Mucosa of descending colon (tissue), 3 donors: Measurements from ENCODE around the gene PIP4K2A. TPM values are rescaled to one million over a fixed set of nuclear protein-coding genes. Genes with fewer than 3 reads are reported as not detected.

Experiments used
- ATAC-seq: fragments of 200-7000 bp; cut with Tn5 transposase; one replicate; pipeline ENCODE4 v1.9.1; 2020; ENCODE audit warnings: mild to moderate bottlenecking, moderate library complexity
- DNase-seq, 3 donors: peaks; one replicate each; pipeline ENCODE4 v3.0.0-alpha.2; 2020
- H3K36me3 ChIP-seq: fragments of 200-600 bp; one replicate; pipeline ENCODE4 v1.8.0; 2021; ENCODE audit warnings: low read depth, mild to moderate bottlenecking
- H3K4me1 ChIP-seq: fragments of 200-600 bp; one replicate; pipeline ENCODE4 v1.8.0; 2021; ENCODE audit warnings: low read depth, mild to moderate bottlenecking
- H3K4me3 ChIP-seq: fragments of 200-600 bp; one replicate; pipeline ENCODE4 v1.8.0; 2021; ENCODE audit warnings: mild to moderate bottlenecking
- H3K9me3 ChIP-seq: fragments of 200-600 bp; one replicate; pipeline ENCODE4 v1.8.0; 2021; ENCODE audit warnings: mild to moderate bottlenecking
- CTCF ChIP-seq: fragments of 200-600 bp; IDR thresholded peaks from one replicate; pipeline ENCODE4 v1.8.0; 2022; ENCODE audit warnings: antibody characterized with exemption, mild to moderate bottlenecking
- intact Hi-C, 2 donors: fragments of 100-400 bp; cut with DNase I in 1 of 2; cut with micrococcal nuclease in 1 of 2; formaldehyde crosslinking; loops; one replicate each; pipeline versions ENCODE4 v1.11.0 to v1.11.1; 2022; cut with DNase I, micrococcal nuclease
- total RNA-seq, 3 donors: library from RNA; stranded (reverse); fragmentation: NEBNext Ultra II Directional in 2 of 3; extraction: Animal tissue kit (Norgen Biotek cat#: 25700) in 2 of 3; gene quantifications; one replicate each; pipeline versions ENCODE4 v1.2.1 to v1.2.4, GENCODE V29; 2021 to 2023
- donor health status: DM: no; HTN: no; CAD: no; lungs with moderate emphysema.
- donor health status: DM: no; HTN: no; CAD: no.
- donor health status: DM: no; HTN: yes; CAD: no.

PIP4K2A gene
- total RNA-seq, 3 donors from 2014 or later, result 17.2 to 29.4 (median 21.2) TPM

DNA sequence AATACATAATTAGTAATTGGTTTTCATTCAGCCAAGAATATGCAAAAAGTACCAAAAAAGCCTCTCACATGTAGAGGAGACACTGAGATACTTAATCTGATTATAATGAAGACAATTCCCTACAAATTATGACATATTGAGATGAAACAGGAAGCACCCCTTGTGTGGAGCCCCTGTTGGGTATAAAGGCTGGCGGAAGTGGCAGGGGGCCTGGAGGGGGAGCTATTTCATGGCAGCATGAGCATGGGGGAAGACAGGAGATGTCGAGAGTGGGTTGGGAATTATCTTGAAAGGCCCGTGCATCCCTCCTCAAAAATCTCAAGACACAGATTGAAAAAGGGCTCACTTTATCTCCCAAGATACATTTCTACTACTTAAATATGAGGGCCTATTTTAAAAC lies 96.9 kb downstream of the PIP4K2A start:
- intact Hi-C loops, result no loop called here
- Histone ChIP-seq H3K4me1 (peaks cover 13% of the 10 kb centered on the region), H3K36me3 (no peaks in the 10 kb centered on the region), H3K9me3 (no peaks in the 10 kb centered on the region), H3K4me3 (no peak overlapping the region)
- DNase-seq (no peak), ATAC-seq (no peak)
- TF ChIP-seq CTCF, result no peak

DNA sequence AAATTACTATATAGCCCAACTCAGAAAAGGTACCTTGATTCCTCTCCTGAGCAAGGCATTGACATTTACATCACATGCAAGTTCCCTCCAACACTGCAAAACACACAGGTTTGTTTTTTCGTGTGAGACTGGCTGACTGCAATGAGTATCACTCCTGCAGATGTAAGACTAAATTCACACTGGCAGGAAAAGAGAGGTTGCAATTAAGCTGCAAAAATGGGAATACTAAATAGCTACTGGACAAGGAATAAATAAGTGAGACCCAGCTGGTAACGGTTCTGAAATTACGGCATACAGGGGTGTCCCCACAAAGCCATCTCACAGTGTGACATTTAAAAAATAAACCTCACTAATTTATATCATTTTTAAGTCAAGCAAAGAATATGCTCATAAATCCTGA lies 97.3 kb downstream of the PIP4K2A start:
- Histone ChIP-seq H3K4me1 (peaks cover 13% of the 10 kb centered on the region), H3K4me3 (no peak overlapping the region), H3K9me3 (no peaks in the 10 kb centered on the region), H3K36me3 (no peaks in the 10 kb centered on the region)
- ATAC-seq (no peak), DNase-seq (no peak)
- intact Hi-C loops, result no loop called here
- no peak for TF ChIP-seq CTCF

- peak; percentile 87 for ATAC-seq
- TF ChIP-seq CTCF, result no peak
- intact Hi-C loops, result no loop called here
- H3K9me3 ChIP-seq, result no peaks in the 10 kb centered on the region
- H3K36me3 ChIP-seq, result no peaks in the 10 kb centered on the region
- H3K4me1 ChIP-seq, result peaks cover 13% of the 10 kb centered on the region
- H3K4me3 ChIP-seq, result no peak overlapping the region
- DNase-seq, result peak; percentile 65 to 78 (median 71)
These were observed 98.4 kb downstream of the PIP4K2A start for GRCh38 chr10:22615819-22616499.

GRCh38 chr10:22615101-22615500 lies 99.3 kb downstream of the PIP4K2A start:
- intact Hi-C loops, result no loop called here
- DNase-seq, result no peak
- H3K36me3 ChIP-seq, result no peaks in the 10 kb centered on the region
- H3K4me1 ChIP-seq, result peaks cover 7% of the 10 kb centered on the region
- TF ChIP-seq CTCF, result no peak
- H3K9me3 ChIP-seq, result no peaks in the 10 kb centered on the region
- no peak for ATAC-seq
- no peak overlapping the region for H3K4me3 ChIP-seq

DNA sequence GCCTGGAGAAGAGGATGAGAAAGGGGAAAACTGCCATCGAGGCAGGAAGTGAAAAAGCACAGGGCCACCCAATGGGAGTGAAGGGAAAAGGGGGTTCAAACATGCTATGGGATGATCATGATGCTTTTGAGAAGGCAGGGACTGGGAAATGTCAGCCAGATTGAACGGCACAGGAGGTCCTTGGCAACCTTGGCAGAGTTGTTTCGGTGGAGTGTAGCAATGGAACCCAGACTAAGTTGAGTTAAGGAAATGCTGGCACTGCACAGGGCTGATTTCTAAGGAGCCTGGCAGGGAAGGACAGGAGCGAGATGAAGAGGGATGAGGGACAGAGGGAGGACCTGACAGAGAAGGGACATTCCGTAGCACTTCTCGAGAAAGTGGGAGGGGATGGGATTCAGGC lies 101.4 kb downstream of the PIP4K2A start:
- H3K4me1 ChIP-seq, result peaks cover 7% of the 10 kb centered on the region
- no peak for DNase-seq
- ATAC-seq, result no peak
- H3K9me3 ChIP-seq, result no peaks in the 10 kb centered on the region
- H3K36me3 ChIP-seq, result no peaks in the 10 kb centered on the region
- TF ChIP-seq CTCF, result no peak
- intact Hi-C loops, result no loop called here
- no peak overlapping the region for H3K4me3 ChIP-seq

- no peaks in the 10 kb centered on the region for H3K36me3 ChIP-seq
- no peak for TF ChIP-seq CTCF
- H3K4me3 ChIP-seq, result no peak overlapping the region
- H3K9me3 ChIP-seq, result no peaks in the 10 kb centered on the region
- ATAC-seq (no peak), DNase-seq (no peak)
- intact Hi-C loops, result no loop called here
- peaks cover 7% of the 10 kb centered on the region for H3K4me1 ChIP-seq
These were observed 102.1 kb downstream of the PIP4K2A start for GRCh38 chr10:22612318-22612717.
